OCI-LY7 (cell line): ENCODE results near the gene CISTR.

Source experiments
- EZH2phosphoT487 ChIP-seq: fragments of 200-600 bp; sonication (generic); IDR thresholded peaks from 2 replicates; pipeline ENCODE4 v1.6.1; 2018; ENCODE audit warnings: low read depth, borderline replicate concordance, mild to moderate bottlenecking, mixed run types, antibody characterized with exemption, low read length, moderate library complexity, mixed read lengths
- TF ChIP-seq, protein P1 (sequence below): fragments of 200-600 bp; sonication (generic); conservative IDR thresholded peaks from 2 replicates; pipeline ENCODE4 v1.5.1; 2014; ENCODE audit warnings: mild to moderate bottlenecking, antibody characterized with exemption, low read length, moderate library complexity, mixed read lengths

DNA sequence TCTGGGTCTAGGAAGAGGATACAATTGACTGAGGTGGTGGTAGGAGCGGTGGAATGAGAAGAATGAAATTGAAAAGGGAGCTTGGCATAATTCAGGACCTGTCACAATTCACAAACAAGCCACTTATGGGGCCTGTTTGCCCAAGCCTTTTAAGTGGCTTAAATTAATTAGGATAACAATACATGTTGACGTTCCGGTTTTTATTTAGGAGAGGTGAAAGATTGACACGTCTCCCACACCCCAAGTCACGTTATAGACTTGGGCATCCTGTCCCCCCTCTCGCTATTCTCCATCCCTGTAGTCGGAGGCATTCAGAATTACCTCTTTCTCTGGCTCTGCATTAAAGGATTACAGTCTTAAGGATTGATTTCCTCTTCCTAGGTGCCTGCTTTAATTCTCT, 23.6 kb downstream of the CISTR start:
- TF ChIP-seq, protein P1, sequence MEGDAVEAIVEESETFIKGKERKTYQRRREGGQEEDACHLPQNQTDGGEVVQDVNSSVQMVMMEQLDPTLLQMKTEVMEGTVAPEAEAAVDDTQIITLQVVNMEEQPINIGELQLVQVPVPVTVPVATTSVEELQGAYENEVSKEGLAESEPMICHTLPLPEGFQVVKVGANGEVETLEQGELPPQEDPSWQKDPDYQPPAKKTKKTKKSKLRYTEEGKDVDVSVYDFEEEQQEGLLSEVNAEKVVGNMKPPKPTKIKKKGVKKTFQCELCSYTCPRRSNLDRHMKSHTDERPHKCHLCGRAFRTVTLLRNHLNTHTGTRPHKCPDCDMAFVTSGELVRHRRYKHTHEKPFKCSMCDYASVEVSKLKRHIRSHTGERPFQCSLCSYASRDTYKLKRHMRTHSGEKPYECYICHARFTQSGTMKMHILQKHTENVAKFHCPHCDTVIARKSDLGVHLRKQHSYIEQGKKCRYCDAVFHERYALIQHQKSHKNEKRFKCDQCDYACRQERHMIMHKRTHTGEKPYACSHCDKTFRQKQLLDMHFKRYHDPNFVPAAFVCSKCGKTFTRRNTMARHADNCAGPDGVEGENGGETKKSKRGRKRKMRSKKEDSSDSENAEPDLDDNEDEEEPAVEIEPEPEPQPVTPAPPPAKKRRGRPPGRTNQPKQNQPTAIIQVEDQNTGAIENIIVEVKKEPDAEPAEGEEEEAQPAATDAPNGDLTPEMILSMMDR: no peak
- no peak for TF ChIP-seq EZH2phosphoT487
